Sigmoid colon (tissue), 7 donors: ENCODE measurements around the gene SIN3B. TPM values are rescaled to one million over a fixed set of nuclear protein-coding genes. Genes with fewer than 3 reads are reported as not detected.

Experiments used
- DNase-seq: peaks from one replicate; pipeline ENCODE4 v3.0.0-alpha.2; 2019
- H3K27ac ChIP-seq, 4 donors: fragments of 200-600 bp; sonication (generic); one replicate each; pipeline ENCODE4 v1.5.1; 2016 to 2019; ENCODE audit warnings: mild to moderate bottlenecking in 1 of 4
- H3K27me3 ChIP-seq, 3 donors: fragments of 200-600 bp; sonication (generic); one replicate each; pipeline ENCODE4 v1.5.1; 2019; ENCODE audit warnings: mild to moderate bottlenecking in 1 of 3
- H3K36me3 ChIP-seq, 4 donors: fragments of 200-600 bp; sonication (generic); one replicate each; pipeline ENCODE4 v1.5.1; 2016 to 2019
- H3K4me1 ChIP-seq, 4 donors: fragments of 200-600 bp; sonication (generic); one replicate each; pipeline ENCODE4 v1.5.1; 2017 to 2019
- H3K4me3 ChIP-seq, 4 donors: fragments of 200-600 bp; sonication (generic); one replicate each; pipeline ENCODE4 v1.5.1; 2017 to 2019; ENCODE audit warnings: mild to moderate bottlenecking in 2 of 4, moderate library complexity in 1 of 4
- H3K9me3 ChIP-seq, 4 donors: fragments of 200-600 bp in 3 of 4; sonication (generic) in 3 of 4; one replicate each; pipeline versions ENCODE4 v1.5.1 to v1.6.1; 2013 to 2019
- EP300 ChIP-seq, 4 donors: sonication (generic); formaldehyde crosslinking; IDR thresholded peaks; one replicate each; pipeline ENCODE4 v1.6.1; 2017; ENCODE audit warnings: antibody characterized with exemption in 4 of 4
- POLR2A ChIP-seq, 2 donors: fragments of 450-650 bp; IDR thresholded peaks; one replicate each; pipeline ENCODE4 v1.6.1; 2016; ENCODE audit warnings: antibody characterized with exemption in 2 of 2, mild to moderate bottlenecking in 2 of 2, moderate library complexity in 2 of 2
- POLR2AphosphoS5 ChIP-seq, 4 donors: sonication (generic); formaldehyde crosslinking; IDR thresholded peaks; one replicate each; pipeline ENCODE4 v1.6.1; 2017; ENCODE audit warnings: antibody characterized with exemption in 4 of 4
- WGBS, 2 donors: extraction: QIAGEN DNeasy Blood & Tissue Kit; methylation state at CpG; one replicate each; pipeline ENCODE4 v1.1.7; 2013; 5-methylcytosine and 5-hydroxymethylcytosine counted together
- intact Hi-C: fragments of 100-400 bp; cut with DNase I; formaldehyde crosslinking; loops from one replicate; pipeline ENCODE4 v1.15.1; 2023
- polyA plus RNA-seq, 3 donors: library from polyadenylated mRNA; stranded (reverse); fragments of 200-250 nt; gene quantifications; one replicate each; pipeline ENCODE4 v1.2.3, GENCODE V29; 2013
- total RNA-seq, 4 donors: library from RNA; depleted of rRNA; stranded (reverse); fragments of >200 nt; gene quantifications; one replicate each; pipeline ENCODE4 v1.1.0, GENCODE V29; 2016
- TF ChIP-seq, protein P1 (sequence below), 4 experiments: fragments of 450-650 bp in 3 of 4; fragments of 200-600 bp in 1 of 4; IDR thresholded peaks; one replicate each; pipeline ENCODE4 v1.5.1; 2016 to 2019; ENCODE audit warnings: antibody characterized with exemption in 4 of 4, mild to moderate bottlenecking in 3 of 4, moderate library complexity in 2 of 4
- donor health status: healthy with polysubstance abuse.
- donor health status: Bipolar disorder and iron deficiency.
- donor health status: healthy.

The SIN3B gene
- total and polyA plus RNA-seq, 7 donors, result 5.1 to 67.3 (median 24.7) TPM

- 97% methylated on average over 20 of the region's 20 CpGs for WGBS, 2 donors
- Histone ChIP-seq H3K27me3 (no peaks in the 10 kb centered on the region), H3K4me3 (no peak overlapping the region), H3K9me3 (no peaks in the 10 kb centered on the region), H3K36me3 (peaks cover 14 to 81% (median 33%) of the 10 kb centered on the region in 4 donors), H3K4me1 (no peaks in the 10 kb centered on the region), H3K27ac (no peak overlapping the region)
- intact Hi-C loops, result no loop called here
- no peak for DNase-seq
- TF ChIP-seq EP300 (IDR thresholded peaks at IDR 0.05) (no peak), POLR2AphosphoS5 (IDR thresholded peaks at IDR 0.05) (no peak), POLR2A (IDR thresholded peaks at IDR 0.05) (no peak)
- TF ChIP-seq, protein P1, sequence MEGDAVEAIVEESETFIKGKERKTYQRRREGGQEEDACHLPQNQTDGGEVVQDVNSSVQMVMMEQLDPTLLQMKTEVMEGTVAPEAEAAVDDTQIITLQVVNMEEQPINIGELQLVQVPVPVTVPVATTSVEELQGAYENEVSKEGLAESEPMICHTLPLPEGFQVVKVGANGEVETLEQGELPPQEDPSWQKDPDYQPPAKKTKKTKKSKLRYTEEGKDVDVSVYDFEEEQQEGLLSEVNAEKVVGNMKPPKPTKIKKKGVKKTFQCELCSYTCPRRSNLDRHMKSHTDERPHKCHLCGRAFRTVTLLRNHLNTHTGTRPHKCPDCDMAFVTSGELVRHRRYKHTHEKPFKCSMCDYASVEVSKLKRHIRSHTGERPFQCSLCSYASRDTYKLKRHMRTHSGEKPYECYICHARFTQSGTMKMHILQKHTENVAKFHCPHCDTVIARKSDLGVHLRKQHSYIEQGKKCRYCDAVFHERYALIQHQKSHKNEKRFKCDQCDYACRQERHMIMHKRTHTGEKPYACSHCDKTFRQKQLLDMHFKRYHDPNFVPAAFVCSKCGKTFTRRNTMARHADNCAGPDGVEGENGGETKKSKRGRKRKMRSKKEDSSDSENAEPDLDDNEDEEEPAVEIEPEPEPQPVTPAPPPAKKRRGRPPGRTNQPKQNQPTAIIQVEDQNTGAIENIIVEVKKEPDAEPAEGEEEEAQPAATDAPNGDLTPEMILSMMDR (IDR thresholded peaks at IDR 0.05), result no peak
Measured at GRCh38 chr19:16860118-16860517, 30.9 kb downstream of the SIN3B start.

- no peak overlapping the region for H3K27ac ChIP-seq
- no peaks in the 10 kb centered on the region for H3K4me1 ChIP-seq
- peaks cover 20 to 81% (median 42%) of the 10 kb centered on the region in 4 donors for H3K36me3 ChIP-seq
- no peaks in the 10 kb centered on the region for H3K9me3 ChIP-seq
- TF ChIP-seq, protein P1 (IDR thresholded peaks at IDR 0.05), result no peak
- no peak for TF ChIP-seq POLR2AphosphoS5 (IDR thresholded peaks at IDR 0.05)
- no peak for TF ChIP-seq POLR2A (IDR thresholded peaks at IDR 0.05)
- no peak for TF ChIP-seq EP300 (IDR thresholded peaks at IDR 0.05)
- DNase-seq, result no peak
- no peak overlapping the region for H3K4me3 ChIP-seq
- no peaks in the 10 kb centered on the region for H3K27me3 ChIP-seq
- intact Hi-C loops, result no loop called here
- 93% methylated on average over 3 of the region's 3 CpGs for WGBS, 2 donors
Measured at GRCh38 chr19:16861011-16861410, 31.8 kb downstream of the SIN3B start.

DNA sequence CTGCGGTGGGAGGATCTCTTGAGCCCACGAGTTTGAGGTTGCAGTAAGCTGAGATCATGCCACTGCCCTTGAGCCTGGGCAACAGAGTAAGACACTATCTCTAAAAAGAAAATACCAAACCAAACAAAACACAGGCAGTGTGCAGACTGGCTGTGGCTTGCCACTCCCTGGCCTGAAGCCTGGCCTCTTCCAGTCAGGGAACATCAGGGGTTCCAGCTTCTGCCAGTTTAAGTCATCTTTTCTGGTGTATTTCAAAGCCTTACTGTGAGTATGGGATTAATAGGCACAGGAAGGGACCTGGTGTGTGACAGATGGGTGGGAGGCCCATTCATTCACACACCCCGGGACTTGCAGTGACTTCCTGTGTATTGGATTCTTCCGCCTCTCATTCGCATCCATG, 32.6 kb downstream of the SIN3B start:
- 91 to 94% methylated on average over 5 of the region's 5 CpGs for WGBS, 2 donors
- intact Hi-C loops, result no loop called here

GRCh38 chr19:16862826-16863415, 33.7 kb downstream of the SIN3B start:
- Histone ChIP-seq H3K4me3 (no peak overlapping the region), H3K9me3 (no peaks in the 10 kb centered on the region), H3K4me1 (no peaks in the 10 kb centered on the region), H3K36me3 (peaks cover 36 to 87% (median 56%) of the 10 kb centered on the region in 4 donors), H3K27me3 (no peaks in the 10 kb centered on the region), H3K27ac (no peak overlapping the region)
- intact Hi-C loops, result no loop called here
- TF ChIP-seq POLR2AphosphoS5 (IDR thresholded peaks at IDR 0.05) (no peak), POLR2A (IDR thresholded peaks at IDR 0.05) (no peak), EP300 (IDR thresholded peaks at IDR 0.05) (no peak)
- TF ChIP-seq, protein P1 (IDR thresholded peaks at IDR 0.05), result no peak
- DNase-seq, result no peak
- WGBS, 2 donors, result 79 to 88% methylated on average over 10 of the region's 10 CpGs

More for the DNA sequence above, 32.6 kb downstream of the SIN3B start:
- peaks cover 25 to 82% (median 49%) of the 10 kb centered on the region in 4 donors for H3K36me3 ChIP-seq
- no peaks in the 10 kb centered on the region for H3K9me3 ChIP-seq
- TF ChIP-seq POLR2A (IDR thresholded peaks at IDR 0.05), result no peak
- TF ChIP-seq POLR2AphosphoS5 (IDR thresholded peaks at IDR 0.05), result no peak
- TF ChIP-seq, protein P1 (IDR thresholded peaks at IDR 0.05), result no peak
- no peak for TF ChIP-seq EP300 (IDR thresholded peaks at IDR 0.05)
- H3K27ac ChIP-seq, result no peak overlapping the region
- H3K27me3 ChIP-seq, result no peaks in the 10 kb centered on the region
- H3K4me1 ChIP-seq, result no peaks in the 10 kb centered on the region
- DNase-seq, result no peak
- H3K4me3 ChIP-seq, result no peak overlapping the region

- no peak for DNase-seq
- intact Hi-C loops, result no loop called here
- H3K4me1 ChIP-seq, result no peaks in the 10 kb centered on the region
- WGBS, 2 donors, result 95 to 97% methylated on average over 10 of the region's 10 CpGs
- no peak overlapping the region for H3K27ac ChIP-seq
- peaks cover 48 to 100% (median 86%) of the 10 kb centered on the region in 4 donors for H3K36me3 ChIP-seq
- H3K9me3 ChIP-seq, result no peaks in the 10 kb centered on the region
- H3K4me3 ChIP-seq, result no peak overlapping the region
- no peaks in the 10 kb centered on the region for H3K27me3 ChIP-seq
- TF ChIP-seq, protein P1 (IDR thresholded peaks at IDR 0.05), result no peak
- TF ChIP-seq EP300 (IDR thresholded peaks at IDR 0.05) (no peak), POLR2AphosphoS5 (IDR thresholded peaks at IDR 0.05) (no peak), POLR2A (IDR thresholded peaks at IDR 0.05) (no peak)
Measured at GRCh38 chr19:16867211-16867610, 38.0 kb downstream of the SIN3B start.
